Mesenchymal stem cell (in vitro differentiated cells and primary cell): ENCODE data around the gene PIGL.

Experiments
- DNase-seq: peaks from one replicate; pipeline ENCODE4 v3.0.0-alpha.2; 2013
- H2AFZ ChIP-seq: one replicate; pipeline ENCODE4 v1.6.1; 2013; ENCODE audit warnings: low read depth, mild to moderate bottlenecking, control low read depth, inconsistent platforms, low read length, moderate library complexity
- H2AK5ac ChIP-seq: 2 replicates; pipeline ENCODE4 v1.6.1; 2013; ENCODE audit warnings: low read length, moderate library complexity, mild to moderate bottlenecking, inconsistent platforms; ENCODE audit not compliant: severe bottlenecking
- H2BK120ac ChIP-seq: one replicate; pipeline ENCODE4 v1.6.1; 2013; ENCODE audit warnings: low read depth, mild to moderate bottlenecking, inconsistent platforms, low read length, moderate library complexity
- H2BK12ac ChIP-seq, 2 experiments: one replicate each; pipeline ENCODE4 v1.6.1; 2013; ENCODE audit warnings: inconsistent platforms in 2 of 2, low read length in 2 of 2, mild to moderate bottlenecking in 2 of 2, moderate library complexity in 2 of 2, control low read depth in 1 of 2
- H2BK15ac ChIP-seq: one replicate; pipeline ENCODE4 v1.6.1; 2013; ENCODE audit warnings: mild to moderate bottlenecking, low read depth, inconsistent platforms; ENCODE audit not compliant: poor library complexity, severe bottlenecking
- H2BK5ac ChIP-seq: 2 replicates; pipeline ENCODE4 v1.6.1; 2013; ENCODE audit warnings: low read depth, mild to moderate bottlenecking, low read length, control low read depth, inconsistent platforms; ENCODE audit not compliant: poor library complexity, severe bottlenecking
- H3K14ac ChIP-seq, 2 experiments: one replicate each; pipeline ENCODE4 v1.6.1; 2013; ENCODE audit warnings: inconsistent platforms in 2 of 2, low read length in 2 of 2, control low read depth in 1 of 2, mild to moderate bottlenecking in 1 of 2, moderate library complexity in 1 of 2
- H3K18ac ChIP-seq, 2 experiments: one replicate each; pipeline ENCODE4 v1.6.1; 2013; ENCODE audit warnings: inconsistent platforms in 2 of 2, low read length in 2 of 2, control low read depth in 1 of 2, low read depth in 1 of 2, mild to moderate bottlenecking in 1 of 2
- H3K23ac ChIP-seq, 2 experiments: one replicate each; pipeline ENCODE4 v1.6.1; 2013; ENCODE audit warnings: inconsistent platforms in 2 of 2, low read length in 2 of 2, mild to moderate bottlenecking in 2 of 2, moderate library complexity in 2 of 2, control low read depth in 1 of 2
- H3K27ac ChIP-seq: 2 replicates; pipeline ENCODE4 v1.5.1; 2013; ENCODE audit warnings: mild to moderate bottlenecking, moderate library complexity, low read length, control low read depth, inconsistent platforms; ENCODE audit not compliant: poor library complexity, severe bottlenecking
- H3K27me3 ChIP-seq, 2 experiments: 2 replicates each; pipeline versions ENCODE4 v1.6.1 to v1.7.0; 2013; ENCODE audit warnings: low read length in 2 of 2, mild to moderate bottlenecking in 2 of 2, moderate library complexity in 2 of 2, control low read depth in 1 of 2, inconsistent platforms in 1 of 2; ENCODE audit not compliant: control insufficient read depth in 1 of 2, insufficient read depth in 1 of 2
- H3K36me3 ChIP-seq, 2 experiments: 2 replicates each; pipeline versions ENCODE4 v1.6.1 to v1.7.0; 2013; ENCODE audit warnings: low read length in 2 of 2, control low read depth in 1 of 2, inconsistent platforms in 1 of 2, low read depth in 1 of 2, mild to moderate bottlenecking in 1 of 2; ENCODE audit not compliant: insufficient read depth in 2 of 2, control insufficient read depth in 1 of 2
- H3K4ac ChIP-seq, 2 experiments: one replicate each; pipeline ENCODE4 v1.6.1; 2013; ENCODE audit warnings: inconsistent platforms in 2 of 2, low read length in 2 of 2, mild to moderate bottlenecking in 2 of 2, moderate library complexity in 2 of 2, control low read depth in 1 of 2, low read depth in 1 of 2
- H3K4me1 ChIP-seq: 2 replicates; pipeline ENCODE4 v1.6.1; 2013; ENCODE audit warnings: low read depth, low read length, control low read depth; ENCODE audit not compliant: control insufficient read depth, insufficient read depth
- H3K4me2 ChIP-seq: 2 replicates; pipeline ENCODE4 v1.6.1; 2013; ENCODE audit warnings: low read length, mild to moderate bottlenecking, inconsistent platforms; ENCODE audit not compliant: poor library complexity, severe bottlenecking
- H3K4me3 ChIP-seq, 2 experiments: 2 replicates each; pipeline versions ENCODE4 v1.5.1 to v1.7.0; 2013; ENCODE audit warnings: low read length in 2 of 2, mild to moderate bottlenecking in 2 of 2, control low read depth in 1 of 2, low read depth in 1 of 2; ENCODE audit not compliant: insufficient read depth in 1 of 2
- H3K79me1 ChIP-seq: replicated peaks from 2 replicates; pipeline ENCODE4 v1.6.1; 2013; ENCODE audit warnings: mild to moderate bottlenecking, control low read depth, low read length, inconsistent platforms; ENCODE audit not compliant: poor library complexity, severe bottlenecking
- H3K9ac ChIP-seq: 2 replicates; pipeline ENCODE4 v1.7.0; 2013; ENCODE audit warnings: mild to moderate bottlenecking, low read length, moderate library complexity
- H3K9me3 ChIP-seq: 2 replicates; pipeline ENCODE4 v1.7.0; 2013; ENCODE audit warnings: mild to moderate bottlenecking, low read length; ENCODE audit not compliant: control insufficient read depth
- H4K8ac ChIP-seq: one replicate; pipeline ENCODE4 v1.6.1; 2013; ENCODE audit warnings: inconsistent platforms, mild to moderate bottlenecking, low read length, moderate library complexity
- H4K91ac ChIP-seq: one replicate; pipeline ENCODE4 v1.6.1; 2013; ENCODE audit warnings: mild to moderate bottlenecking, low read length, inconsistent platforms
- WGBS: methylation state at CpG from one replicate; pipeline ENCODE4 v1.1.7; 2013; ENCODE audit warnings: mixed read lengths; 5-methylcytosine and 5-hydroxymethylcytosine counted together

The PIGL gene

DNA sequence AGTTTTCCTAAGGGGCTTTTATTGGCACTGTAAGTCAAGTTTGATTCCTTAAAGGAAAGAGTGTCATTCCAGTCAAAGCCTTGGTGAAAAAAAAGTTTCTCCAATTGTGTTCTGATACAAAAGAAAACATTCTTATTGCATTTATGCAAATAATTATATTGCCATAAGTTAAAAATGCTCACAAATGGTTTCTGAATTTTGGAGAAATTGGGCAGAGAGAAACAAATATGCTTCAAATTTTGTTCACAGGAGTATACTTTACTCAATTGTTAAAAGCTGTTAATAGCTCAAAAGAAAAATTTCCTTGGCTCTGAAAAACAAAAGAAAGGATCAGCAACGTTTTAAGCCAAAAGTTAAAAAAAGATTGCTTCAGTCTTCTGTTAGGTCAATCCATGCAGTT is 60.2 kb downstream of the PIGL start:
- Histone ChIP-seq H3K36me3 (peaks cover 0 to 3% of the 10 kb centered on the region in 2 experiments), H2BK12ac (no peak overlapping the region), H3K79me1 (peaks cover 10% of the 10 kb centered on the region), H3K9ac (no peak overlapping the region), H3K18ac (no peak overlapping the region), H4K8ac (no peak overlapping the region), H3K9me3 (no peaks in the 10 kb centered on the region), H3K23ac (no peak overlapping the region), H3K4ac (no peak overlapping the region), H3K4me1 (peaks cover 6% of the 10 kb centered on the region), H2BK15ac (no peak overlapping the region), H4K91ac (no peak overlapping the region), H3K27ac (no peak overlapping the region), H3K4me2 (no peak overlapping the region), H2AK5ac (no peak overlapping the region), H2BK120ac (no peak overlapping the region), H2AFZ (no peak overlapping the region), H3K27me3 (no peaks in the 10 kb centered on the region), H3K4me3 (no peak overlapping the region), H3K14ac (no peak overlapping the region), H2BK5ac (no peak overlapping the region)
- WGBS = 95% methylated on average over 1 of the region's 1 CpG
- DNase-seq = no peak

DNA sequence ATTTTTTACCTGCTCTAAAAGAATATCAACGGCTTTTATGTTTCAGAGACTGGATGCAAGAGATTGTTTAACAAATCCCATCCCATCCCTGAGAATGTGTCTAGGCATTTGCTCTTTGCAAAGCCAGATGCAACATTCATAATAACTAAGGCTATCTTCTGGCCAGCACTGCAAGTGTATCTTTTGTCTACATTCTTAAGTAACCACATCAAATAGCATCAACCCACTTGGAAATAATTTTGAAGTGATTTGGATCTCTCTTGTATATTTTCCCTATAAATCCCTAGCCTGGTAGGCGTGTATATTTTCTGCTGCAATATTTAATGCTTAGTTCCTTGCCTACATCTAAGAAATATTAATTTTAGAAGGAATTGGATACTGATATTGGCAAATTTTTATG is 64.3 kb downstream of the PIGL start:
- Histone ChIP-seq H3K4me3 (no peak overlapping the region), H2AFZ (no peak overlapping the region), H3K18ac (no peak overlapping the region), H4K8ac (no peak overlapping the region), H2AK5ac (no peak overlapping the region), H3K23ac (no peak overlapping the region), H3K79me1 (peaks cover 12% of the 10 kb centered on the region), H2BK12ac (no peak overlapping the region), H3K27me3 (no peaks in the 10 kb centered on the region), H2BK15ac (no peak overlapping the region), H4K91ac (no peak overlapping the region), H3K9ac (no peak overlapping the region), H3K4me1 (peaks cover 17% of the 10 kb centered on the region), H3K4ac (no peak overlapping the region), H3K36me3 (peaks cover 0 to 3% of the 10 kb centered on the region in 2 experiments), H3K14ac (no peak overlapping the region), H2BK120ac (no peak overlapping the region), H2BK5ac (no peak overlapping the region), H3K4me2 (no peak overlapping the region), H3K9me3 (no peaks in the 10 kb centered on the region), H3K27ac (peak overlapping the region; percentile 61)
- peak; percentile 58 for DNase-seq
- 33% methylated on average over 1 of the region's 2 CpGs for WGBS

DNA sequence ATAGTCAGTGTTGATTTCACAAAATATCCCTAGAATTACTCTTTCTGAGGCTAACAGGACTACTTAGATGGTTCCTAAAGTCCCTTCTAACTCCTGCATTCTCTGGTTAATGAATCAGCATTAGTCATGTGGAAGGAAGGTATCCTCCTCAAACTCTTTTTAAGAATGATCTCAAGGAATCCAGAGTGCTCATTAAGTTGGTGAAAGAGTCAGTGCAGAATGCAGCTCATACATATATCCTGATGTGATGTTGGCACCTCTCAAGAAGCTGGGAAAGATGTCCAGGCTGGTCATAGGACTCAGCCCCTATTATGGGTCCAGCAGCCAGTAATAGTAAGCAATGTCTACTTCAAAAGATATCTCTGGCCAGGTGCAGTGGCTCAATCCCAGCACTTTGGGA is 65.5 kb downstream of the PIGL start:
- no peak overlapping the region for H3K4me2 ChIP-seq
- H3K9me3 ChIP-seq = no peaks in the 10 kb centered on the region
- no peak overlapping the region for H2BK5ac ChIP-seq
- no peak overlapping the region for H3K18ac ChIP-seq
- H3K36me3 ChIP-seq = peaks cover 0 to 3% of the 10 kb centered on the region in 2 experiments
- H3K27me3 ChIP-seq = no peaks in the 10 kb centered on the region
- no peak overlapping the region for H3K23ac ChIP-seq
- H2BK15ac ChIP-seq = no peak overlapping the region
- H3K4me3 ChIP-seq = no peak overlapping the region
- peaks cover 12% of the 10 kb centered on the region for H3K79me1 ChIP-seq
- DNase-seq = peak; percentile 85
- no peak overlapping the region for H3K4ac ChIP-seq
- H3K14ac ChIP-seq = no peak overlapping the region
- H2AFZ ChIP-seq = no peak overlapping the region
- no peak overlapping the region for H2BK12ac ChIP-seq
- no peak overlapping the region for H3K9ac ChIP-seq
- H2BK120ac ChIP-seq = no peak overlapping the region
- no peak overlapping the region for H4K8ac ChIP-seq
- peak overlapping the region; percentile 82 for H3K27ac ChIP-seq
- no peak overlapping the region for H2AK5ac ChIP-seq
- H4K91ac ChIP-seq = no peak overlapping the region
- peaks cover 24% of the 10 kb centered on the region for H3K4me1 ChIP-seq

DNA sequence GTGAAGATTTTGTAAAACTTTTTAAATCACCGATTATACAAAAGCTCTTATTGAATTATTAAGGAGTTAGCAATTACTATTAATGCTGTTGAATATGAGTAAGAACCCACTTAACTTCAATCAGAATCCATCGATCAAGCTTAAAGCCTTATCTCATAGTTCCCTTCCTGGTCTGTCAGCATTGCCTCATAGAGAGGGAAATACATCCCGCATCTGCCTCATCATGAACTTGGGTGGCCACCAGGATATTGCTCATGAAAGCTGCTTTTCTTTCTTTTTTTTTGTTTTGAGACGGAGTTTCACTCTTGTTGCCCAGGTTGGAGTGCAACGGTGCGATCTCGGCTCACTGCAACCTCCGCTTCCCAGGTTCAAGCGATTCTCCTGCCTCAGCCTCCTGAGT is 66.7 kb downstream of the PIGL start:
- Histone ChIP-seq H3K18ac (no peak overlapping the region), H3K4ac (no peak overlapping the region), H3K79me1 (peaks cover 12% of the 10 kb centered on the region), H2AK5ac (no peak overlapping the region), H2BK12ac (no peak overlapping the region), H3K4me1 (peaks cover 30% of the 10 kb centered on the region), H3K14ac (no peak overlapping the region), H3K9ac (no peak overlapping the region), H2BK15ac (no peak overlapping the region), H3K4me3 (no peak overlapping the region), H3K23ac (no peak overlapping the region), H3K27me3 (no peaks in the 10 kb centered on the region), H2BK120ac (peak overlapping the region; percentile 54), H3K9me3 (no peaks in the 10 kb centered on the region), H2BK5ac (no peak overlapping the region), H3K36me3 (no peaks in the 10 kb centered on the region), H4K91ac (no peak overlapping the region), H3K4me2 (no peak overlapping the region), H4K8ac (no peak overlapping the region), H2AFZ (no peak overlapping the region), H3K27ac (no peak overlapping the region)
- DNase-seq = peak; percentile 78
- WGBS = 66% methylated on average over 8 of the region's 9 CpGs
